ENCODE results near the gene RTP3. TPM values are rescaled to one million over a fixed set of nuclear protein-coding genes. Genes with fewer than 3 reads are reported as not detected.

The RTP3 gene
- total RNA-seq, 4 donors from 2014 or later, result not detected

DNA sequence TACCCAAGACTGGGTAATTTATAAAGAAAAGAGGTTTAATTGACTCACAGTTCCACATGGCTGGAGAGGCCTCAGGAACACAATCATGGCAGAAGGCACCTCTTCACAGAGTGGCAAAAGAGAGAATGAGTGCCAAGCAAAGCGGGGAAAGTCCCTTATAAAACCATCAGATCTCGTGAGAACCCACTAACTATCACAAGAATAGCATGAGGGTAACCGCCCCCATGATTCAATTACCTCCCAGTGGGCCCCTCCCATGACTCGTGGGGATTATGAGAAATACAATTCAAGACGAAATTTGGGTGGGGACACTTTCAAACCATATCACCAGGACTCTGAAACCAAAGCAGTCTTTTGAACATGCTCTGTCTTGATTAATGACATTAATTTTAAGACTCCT, 7.0 kb downstream of the RTP3 start:
- no peaks in the 10 kb centered on the region for H3K4me1 ChIP-seq
- WGBS, 2 donors (ENCODE audit: low coverage in 1 of 2), result 63 to 85% methylated on average over 4 to 5 of the region's 5 CpGs
- no peak for TF ChIP-seq POLR2A (IDR thresholded peaks at IDR 0.05)
- TF ChIP-seq, protein P1, sequence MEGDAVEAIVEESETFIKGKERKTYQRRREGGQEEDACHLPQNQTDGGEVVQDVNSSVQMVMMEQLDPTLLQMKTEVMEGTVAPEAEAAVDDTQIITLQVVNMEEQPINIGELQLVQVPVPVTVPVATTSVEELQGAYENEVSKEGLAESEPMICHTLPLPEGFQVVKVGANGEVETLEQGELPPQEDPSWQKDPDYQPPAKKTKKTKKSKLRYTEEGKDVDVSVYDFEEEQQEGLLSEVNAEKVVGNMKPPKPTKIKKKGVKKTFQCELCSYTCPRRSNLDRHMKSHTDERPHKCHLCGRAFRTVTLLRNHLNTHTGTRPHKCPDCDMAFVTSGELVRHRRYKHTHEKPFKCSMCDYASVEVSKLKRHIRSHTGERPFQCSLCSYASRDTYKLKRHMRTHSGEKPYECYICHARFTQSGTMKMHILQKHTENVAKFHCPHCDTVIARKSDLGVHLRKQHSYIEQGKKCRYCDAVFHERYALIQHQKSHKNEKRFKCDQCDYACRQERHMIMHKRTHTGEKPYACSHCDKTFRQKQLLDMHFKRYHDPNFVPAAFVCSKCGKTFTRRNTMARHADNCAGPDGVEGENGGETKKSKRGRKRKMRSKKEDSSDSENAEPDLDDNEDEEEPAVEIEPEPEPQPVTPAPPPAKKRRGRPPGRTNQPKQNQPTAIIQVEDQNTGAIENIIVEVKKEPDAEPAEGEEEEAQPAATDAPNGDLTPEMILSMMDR (IDR thresholded peaks at IDR 0.05), result no peak
- TF ChIP-seq EP300 (IDR thresholded peaks at IDR 0.05), result no peak
- TF ChIP-seq POLR2AphosphoS5 (IDR thresholded peaks at IDR 0.05), result no peak
- ATAC-seq, result no peak
- H3K4me3 ChIP-seq, result no peak overlapping the region
- H3K27me3 ChIP-seq, result peaks cover 20% of the 10 kb centered on the region
- no peak overlapping the region for H3K27ac ChIP-seq
- no peaks in the 10 kb centered on the region for H3K9me3 ChIP-seq
- no peaks in the 10 kb centered on the region for H3K36me3 ChIP-seq

DNA sequence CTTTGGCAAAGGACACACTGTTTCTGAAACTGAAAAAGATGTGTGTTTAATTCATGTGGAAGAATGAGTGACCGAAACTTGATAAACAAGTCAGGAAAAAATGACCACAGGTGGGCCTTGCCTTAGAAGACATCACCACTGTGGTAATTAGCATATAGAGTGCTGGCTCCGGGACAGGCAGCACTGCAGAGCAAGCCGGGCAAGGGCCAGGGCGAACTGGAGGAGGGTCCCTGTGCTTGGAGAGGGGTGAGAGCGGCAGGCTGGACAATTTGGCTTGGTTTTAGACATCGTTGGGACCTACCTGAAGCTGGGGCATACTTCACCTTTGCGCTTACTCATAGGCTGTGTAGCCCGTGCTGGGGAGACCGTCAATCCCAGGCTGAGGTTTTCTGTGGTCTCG, 8.2 kb downstream of the RTP3 start:
- H3K27ac ChIP-seq, result no peak overlapping the region
- ATAC-seq, result no peak
- H3K4me1 ChIP-seq, result no peaks in the 10 kb centered on the region
- H3K27me3 ChIP-seq, result peaks cover 20% of the 10 kb centered on the region
- WGBS, 2 donors (ENCODE audit: low coverage in 1 of 2), result 77% methylated on average over 10 of the region's 10 CpGs; no CpG with 5 or more reads in 1 of the 2 donors
- TF ChIP-seq POLR2AphosphoS5 (IDR thresholded peaks at IDR 0.05), result no peak
- TF ChIP-seq, protein P1 (IDR thresholded peaks at IDR 0.05), result no peak
- no peak for TF ChIP-seq POLR2A (IDR thresholded peaks at IDR 0.05)
- TF ChIP-seq EP300 (IDR thresholded peaks at IDR 0.05), result no peak
- H3K36me3 ChIP-seq, result no peaks in the 10 kb centered on the region
- H3K4me3 ChIP-seq, result no peak overlapping the region
- no peaks in the 10 kb centered on the region for H3K9me3 ChIP-seq

DNA sequence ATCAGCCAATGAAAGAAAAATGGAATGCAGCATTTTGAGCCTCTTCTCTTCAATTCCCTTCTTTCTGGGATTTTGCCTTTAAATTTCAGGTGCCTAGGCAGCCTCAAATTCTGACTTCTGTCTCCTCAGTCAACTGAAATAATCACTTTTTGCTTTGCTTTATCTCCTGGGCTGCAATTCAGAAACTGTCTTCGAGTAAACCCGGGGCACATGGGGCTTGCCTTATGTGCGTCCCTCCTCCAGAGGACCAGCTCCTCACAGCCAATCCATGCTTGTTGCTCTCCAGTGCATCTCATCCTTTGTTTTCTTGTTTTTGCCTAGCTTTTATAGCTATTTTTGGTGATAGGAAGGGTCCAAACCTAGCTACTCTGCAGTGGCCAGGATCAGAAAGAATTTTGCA, 8.8 kb downstream of the RTP3 start:
- no peak for ATAC-seq
- Histone ChIP-seq H3K27ac (no peak overlapping the region), H3K4me3 (no peak overlapping the region), H3K4me1 (no peaks in the 10 kb centered on the region), H3K9me3 (no peaks in the 10 kb centered on the region), H3K27me3 (peaks cover 20% of the 10 kb centered on the region), H3K36me3 (no peaks in the 10 kb centered on the region)
- 59 to 91% methylated on average over 3 of the region's 3 CpGs for WGBS, 2 donors (ENCODE audit: low coverage in 1 of 2)
- TF ChIP-seq POLR2AphosphoS5 (IDR thresholded peaks at IDR 0.05) (no peak), POLR2A (IDR thresholded peaks at IDR 0.05) (no peak), EP300 (IDR thresholded peaks at IDR 0.05) (no peak)
- TF ChIP-seq, protein P1 (IDR thresholded peaks at IDR 0.05), result no peak

DNA sequence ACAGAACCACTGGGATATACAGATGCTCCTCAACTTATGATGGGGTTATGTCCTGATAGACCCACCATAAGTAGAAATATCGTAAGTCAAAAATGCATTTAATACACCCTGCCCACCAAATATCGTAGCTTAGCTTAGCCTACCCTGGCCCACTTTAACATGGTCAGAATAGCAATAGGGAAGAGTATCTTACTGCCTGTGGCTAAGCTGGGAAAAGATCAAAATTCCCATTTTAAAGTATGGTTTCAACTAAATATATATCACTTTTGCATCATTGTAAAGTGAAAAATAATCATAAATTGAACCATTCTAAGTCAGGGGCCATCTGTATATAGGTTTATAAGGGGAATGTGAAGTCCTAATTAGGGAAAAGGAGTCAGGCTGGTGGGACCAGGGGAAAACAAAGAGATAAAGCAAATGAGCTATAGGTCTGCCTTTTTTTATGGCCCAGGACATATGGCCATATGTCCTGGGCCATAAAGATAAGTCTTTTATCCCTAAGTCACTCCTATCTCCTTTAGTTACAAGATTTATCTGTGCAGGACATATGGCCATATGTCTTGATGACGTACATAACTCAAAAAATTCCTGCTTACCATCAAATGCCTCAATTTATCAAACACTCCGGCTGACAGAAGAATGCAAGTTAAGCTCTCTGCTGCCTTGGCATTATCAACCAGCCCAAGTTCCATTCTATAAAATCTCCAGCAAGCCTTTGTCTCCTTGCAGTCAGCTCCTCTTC, 11.2 kb downstream of the RTP3 start:
- H3K9me3 ChIP-seq, result no peaks in the 10 kb centered on the region
- 86 to 89% methylated on average over 4 of the region's 4 CpGs for WGBS, 2 donors (ENCODE audit: low coverage in 1 of 2)
- TF ChIP-seq POLR2A (IDR thresholded peaks at IDR 0.05) (no peak), POLR2AphosphoS5 (IDR thresholded peaks at IDR 0.05) (no peak), EP300 (IDR thresholded peaks at IDR 0.05) (no peak)
- TF ChIP-seq, protein P1 (IDR thresholded peaks at IDR 0.05), result no peak
- H3K27me3 ChIP-seq, result peaks cover 20% of the 10 kb centered on the region
- no peaks in the 10 kb centered on the region for H3K4me1 ChIP-seq
- no peak for ATAC-seq
- H3K27ac ChIP-seq, result no peak overlapping the region
- no peak overlapping the region for H3K4me3 ChIP-seq
- H3K36me3 ChIP-seq, result no peaks in the 10 kb centered on the region

DNA sequence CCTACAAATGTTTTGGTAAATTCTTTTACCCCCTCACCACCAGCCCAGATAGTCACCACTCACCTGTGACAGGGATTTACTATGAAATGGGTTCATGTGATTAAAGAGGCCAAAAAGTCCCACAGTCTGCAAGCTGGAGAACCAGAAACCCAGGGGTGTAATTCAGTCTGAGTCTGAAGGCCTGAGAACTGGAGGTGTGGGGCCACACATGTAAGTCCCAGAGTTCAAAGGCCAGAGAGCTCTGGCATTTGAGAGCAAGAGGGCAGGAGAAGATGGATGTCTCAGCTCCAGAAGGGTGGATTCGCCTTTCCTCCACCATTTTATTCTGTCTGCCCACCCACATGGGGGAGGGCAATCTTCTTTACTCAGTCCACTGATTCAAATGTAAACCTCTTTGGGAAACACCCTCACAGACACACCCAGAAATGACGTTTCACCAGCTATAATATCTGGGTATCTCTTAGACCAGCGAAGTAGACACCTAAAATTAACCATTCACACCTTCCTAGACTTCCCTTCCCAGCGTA, 11.9 kb downstream of the RTP3 start:
- no peak for ATAC-seq
- no peak overlapping the region for H3K27ac ChIP-seq
- TF ChIP-seq POLR2A (IDR thresholded peaks at IDR 0.05), result no peak
- peaks cover 20% of the 10 kb centered on the region for H3K27me3 ChIP-seq
- H3K36me3 ChIP-seq, result no peaks in the 10 kb centered on the region
- no peaks in the 10 kb centered on the region for H3K4me1 ChIP-seq
- no peaks in the 10 kb centered on the region for H3K9me3 ChIP-seq
- H3K4me3 ChIP-seq, result no peak overlapping the region
- WGBS, 2 donors (ENCODE audit: low coverage in 1 of 2), result 63 to 68% methylated on average over 3 to 4 of the region's 4 CpGs

All from gastroesophageal sphincter (tissue), 4 donors.